GM21528 (cell line): ENCODE data around the gene MARF1.
"Not testable (repeated sequence)": the region's sequence is repeated elsewhere in the genome, so short reads cannot be mapped to it uniquely, and the experiment has no call there.

Source experiments
- ATAC-seq: cut with Tn5 transposase; IDR thresholded peaks from one replicate; pipeline ENCODE4 v1.9.1; 2021; ENCODE audit warnings: mild to moderate bottlenecking, moderate library complexity; ENCODE audit not compliant: unreplicated experiment, low FRiP score

MARF1 gene

DNA sequence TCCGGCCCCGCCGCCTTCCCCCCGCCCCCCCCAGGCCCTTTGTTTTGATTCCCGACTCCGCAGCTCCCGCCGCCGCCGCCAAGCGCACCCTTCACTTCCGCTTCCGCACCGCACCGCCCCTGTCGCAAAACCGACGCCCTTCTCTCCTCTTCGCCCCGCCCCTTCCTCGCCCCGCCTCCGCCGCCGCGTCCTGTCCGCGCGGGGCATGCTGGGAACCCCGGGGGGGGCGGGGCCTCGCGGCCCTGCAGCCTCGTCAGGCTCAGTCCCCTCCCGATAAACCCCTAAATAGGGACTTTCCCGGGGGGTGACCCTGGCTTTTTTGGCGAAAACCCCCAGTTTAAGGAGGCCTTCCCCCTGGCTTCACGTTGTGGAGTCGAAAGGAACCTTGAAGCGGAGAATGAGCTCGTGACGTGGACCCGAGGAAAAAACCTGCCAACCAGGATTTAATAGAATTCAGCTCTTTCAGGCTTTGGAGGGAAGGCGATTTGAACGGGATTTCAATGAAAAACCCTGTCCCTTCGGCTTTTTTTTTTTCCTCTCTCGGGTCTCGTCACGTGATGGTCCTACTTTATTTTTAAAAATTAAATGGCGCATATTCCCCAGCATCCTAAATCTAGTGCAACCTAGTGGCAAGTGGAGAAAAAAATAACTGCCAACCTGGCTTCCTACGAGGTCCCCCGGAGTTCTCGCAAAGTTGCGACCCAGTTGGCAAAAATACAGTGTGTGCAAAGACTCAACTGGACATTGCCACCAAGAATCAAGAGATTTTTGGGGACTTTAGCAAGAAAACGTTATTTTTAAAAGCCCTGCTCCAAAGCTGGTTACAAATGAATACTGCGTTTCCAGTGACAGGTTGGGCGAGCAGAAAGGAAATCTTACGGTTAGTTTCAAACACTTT is at the start of gene MARF1:
TSS of gene MARF1 (minus strand) at position 107 of the 898 bp plus-strand sequence. CDS start 3,921 bp downstream, outside the sequence.
- ATAC-seq = peak; percentile 51

DNA sequence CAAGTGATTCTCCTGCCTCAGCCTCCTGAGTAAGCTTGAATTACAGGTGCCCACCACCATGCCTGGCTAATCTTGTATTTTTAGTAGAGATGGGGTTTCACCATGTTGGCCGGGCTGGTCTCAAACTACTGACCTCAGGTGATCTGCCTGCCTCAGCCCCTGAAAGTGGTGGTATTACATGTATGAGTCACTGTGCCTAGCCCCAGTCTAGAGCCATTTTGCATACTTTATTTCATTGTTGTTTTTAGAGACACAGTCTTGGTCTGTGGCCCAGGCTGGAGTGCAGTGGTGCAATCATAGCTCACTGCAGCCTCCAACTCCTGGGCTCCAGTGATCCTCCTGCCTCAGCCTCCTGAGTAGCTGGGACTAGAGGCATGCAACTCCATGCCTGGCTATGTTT is 49.6 kb upstream of the MARF1 start:
- not testable (repeated sequence) for ATAC-seq

DNA sequence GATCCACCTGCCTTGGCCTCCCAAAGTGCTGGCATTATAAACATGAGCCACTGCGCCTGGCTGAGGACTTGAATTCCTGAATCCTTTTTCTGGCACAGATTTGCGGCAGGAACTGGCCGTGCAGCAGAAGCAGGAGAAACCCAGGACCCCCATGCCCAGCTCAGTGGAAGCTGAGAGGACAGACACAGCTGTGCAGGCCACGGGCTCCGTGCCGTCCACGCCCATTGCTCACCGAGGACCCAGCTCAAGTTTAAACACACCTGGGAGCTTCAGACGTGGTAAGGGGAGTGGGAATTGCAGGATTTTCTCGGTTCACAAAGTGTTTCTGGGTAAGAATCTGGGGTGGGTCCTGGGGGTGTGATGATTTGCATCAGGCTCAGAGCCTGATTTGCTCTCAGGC is 48.1 kb upstream of the MARF1 start:
- no peak for ATAC-seq

GRCh38 chr16:15690296-15690695 is 47.3 kb upstream of the MARF1 start:
- ATAC-seq = no peak

- no peak for ATAC-seq
Measured at GRCh38 chr16:15689290-15689689, 46.3 kb upstream of the MARF1 start.

DNA sequence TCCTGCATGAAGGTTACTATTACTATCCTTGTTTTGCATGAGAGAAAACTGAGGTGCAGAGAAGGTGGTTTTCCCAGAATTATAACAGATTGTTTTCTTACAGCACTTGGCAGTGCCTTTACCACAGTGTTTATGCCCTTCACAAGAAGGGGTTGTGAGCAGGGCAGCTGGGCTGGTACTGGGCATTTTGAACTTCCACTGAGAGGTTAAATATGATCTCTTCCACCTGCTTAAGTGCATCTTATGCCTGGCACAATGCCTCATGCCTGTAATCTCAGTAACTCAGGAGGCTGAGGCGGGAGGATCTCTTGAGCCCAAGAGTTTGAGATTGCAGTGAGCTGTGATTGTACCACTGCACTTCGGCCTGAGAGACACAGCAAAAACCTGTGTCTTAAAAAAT is 43.3 kb upstream of the MARF1 start:
- no peak for ATAC-seq

GRCh38 chr16:15682105-15682570 is 39.2 kb upstream of the MARF1 start:
- ATAC-seq = no peak

DNA sequence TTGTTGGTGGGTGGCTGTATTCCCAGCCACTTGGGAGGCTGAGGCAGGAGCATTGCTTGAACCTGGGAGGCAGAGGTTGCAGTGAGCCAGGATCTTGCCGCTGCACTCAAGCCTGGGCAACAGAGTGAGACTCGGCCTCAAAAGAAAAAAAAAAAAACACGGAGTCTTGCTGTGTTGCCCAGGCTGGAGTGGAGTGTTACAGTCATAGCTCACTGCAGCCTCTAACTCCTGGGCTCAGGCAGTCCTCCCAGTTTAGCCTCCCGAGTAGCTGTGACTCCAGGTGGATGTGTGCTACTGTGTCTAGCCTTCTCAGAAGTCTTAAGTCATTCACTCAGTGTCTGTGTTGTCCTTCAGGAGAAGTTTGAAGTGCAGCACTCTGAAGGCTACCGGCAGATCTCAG is 34.5 kb upstream of the MARF1 start:
- ATAC-seq = no peak

GRCh38 chr16:15676506-15676905 is 33.6 kb upstream of the MARF1 start:
- no peak for ATAC-seq

DNA sequence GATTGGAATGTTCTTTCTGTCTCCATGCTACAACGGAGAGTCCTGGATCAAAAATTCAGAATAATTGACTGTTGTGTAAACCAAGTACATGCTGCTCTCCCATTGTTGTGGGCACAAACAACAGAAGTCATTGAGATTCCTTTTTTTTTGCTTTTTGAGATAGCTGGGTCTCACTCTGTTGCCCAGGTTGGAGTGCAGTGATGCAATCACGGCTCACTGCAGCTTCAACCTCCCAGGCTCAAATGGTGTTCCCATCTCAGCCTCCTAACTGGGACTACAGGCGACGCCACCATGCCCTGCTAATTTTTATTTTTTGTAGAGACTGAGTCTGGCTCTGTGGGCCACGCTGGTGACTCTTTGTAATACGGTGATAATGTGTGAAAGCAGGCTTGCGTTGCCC is 31.6 kb upstream of the MARF1 start:
- ATAC-seq = no peak

DNA sequence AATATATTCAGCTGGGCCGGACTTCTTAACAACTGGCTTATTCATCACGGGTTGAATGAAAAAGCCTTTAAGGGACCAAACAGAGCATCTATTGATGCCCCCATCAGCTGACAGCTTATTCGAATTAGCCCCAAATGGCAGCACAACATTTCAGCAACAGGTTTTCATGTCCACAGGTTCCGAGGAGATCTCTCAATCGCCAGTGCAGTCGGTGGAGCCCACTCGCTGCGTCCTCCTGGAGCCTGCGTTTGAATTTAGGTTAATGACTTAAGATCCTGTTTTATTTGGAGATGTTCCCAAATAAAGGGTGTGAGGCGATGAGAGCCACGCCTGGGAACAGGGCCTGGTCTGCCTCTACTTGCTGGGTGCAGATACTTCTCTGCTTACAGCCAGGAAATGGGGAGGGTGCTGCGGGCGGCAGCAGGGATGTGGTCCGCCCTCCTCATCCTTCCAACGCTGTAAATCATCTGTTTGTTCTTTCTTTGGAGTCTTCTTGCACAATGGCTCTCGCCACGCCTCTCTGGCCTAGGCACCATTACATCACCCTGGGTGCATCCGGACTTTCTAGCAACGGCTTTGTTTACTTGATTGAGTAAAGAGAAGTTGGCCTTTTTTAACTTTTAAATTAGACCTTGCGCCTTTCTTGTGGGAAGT is 29.7 kb upstream of the MARF1 start:
- no peak for ATAC-seq

- ATAC-seq = not testable (repeated sequence)
Measured at GRCh38 chr16:15672127-15672513, 29.2 kb upstream of the MARF1 start.

DNA sequence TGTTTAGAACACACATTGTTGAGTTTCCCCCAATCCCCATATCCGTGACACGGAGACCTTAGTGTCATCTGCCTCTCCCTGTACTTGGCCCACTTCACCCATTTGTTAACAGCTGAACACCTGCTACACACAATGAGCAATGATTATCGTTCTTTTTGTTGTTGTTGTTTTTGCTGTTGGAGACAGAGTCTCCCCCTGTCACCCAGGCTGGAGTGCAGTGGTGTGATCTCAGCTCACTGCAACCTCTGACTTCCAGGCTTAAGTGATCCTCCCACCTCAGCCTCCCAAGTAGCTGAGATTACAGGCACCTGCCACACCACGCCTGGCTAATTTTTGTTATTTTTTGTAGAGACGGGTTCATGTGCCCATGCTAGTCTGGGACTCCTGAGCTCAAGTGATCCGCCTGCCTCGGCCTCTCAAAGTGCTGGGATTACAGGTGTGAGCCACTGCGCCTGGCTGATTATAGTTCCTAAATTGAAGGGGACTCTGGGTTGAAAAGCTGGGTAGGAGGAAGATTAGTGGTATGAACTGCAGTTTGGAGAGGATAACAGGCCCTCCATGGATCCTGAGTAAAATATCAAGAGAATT is 28.7 kb upstream of the MARF1 start:
- ATAC-seq = no peak

DNA sequence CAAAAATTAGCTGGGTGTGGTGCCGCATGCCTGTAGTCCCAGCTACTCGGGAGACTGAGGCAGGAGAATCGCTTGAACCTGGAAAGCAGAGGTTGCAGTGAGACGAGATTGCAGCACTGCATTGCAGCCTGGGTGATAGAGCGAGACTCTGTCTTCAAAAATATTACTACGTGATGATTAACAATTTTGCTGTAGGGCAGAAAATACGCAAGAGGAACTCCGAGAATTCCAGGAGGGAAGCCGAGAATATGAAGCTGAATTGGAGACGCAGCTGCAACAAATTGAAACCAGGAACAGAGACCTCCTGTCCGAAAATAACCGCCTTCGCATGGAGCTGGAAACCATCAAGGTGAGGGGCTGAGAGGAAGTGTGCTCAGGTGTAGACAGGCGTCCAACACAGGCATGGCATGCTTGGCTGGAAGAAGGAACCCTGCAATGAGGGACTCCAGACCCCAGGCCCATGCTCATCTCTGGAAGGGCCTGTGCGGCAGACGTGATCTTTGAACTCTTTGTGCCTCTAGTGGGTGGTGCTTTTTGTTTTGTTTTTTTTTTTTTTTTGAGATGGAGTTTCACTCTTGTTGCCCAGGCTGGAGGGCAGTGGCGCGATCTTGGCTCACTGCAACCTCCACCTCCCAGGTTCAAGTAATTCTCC is 24.3 kb upstream of the MARF1 start:
- ATAC-seq = no peak

DNA sequence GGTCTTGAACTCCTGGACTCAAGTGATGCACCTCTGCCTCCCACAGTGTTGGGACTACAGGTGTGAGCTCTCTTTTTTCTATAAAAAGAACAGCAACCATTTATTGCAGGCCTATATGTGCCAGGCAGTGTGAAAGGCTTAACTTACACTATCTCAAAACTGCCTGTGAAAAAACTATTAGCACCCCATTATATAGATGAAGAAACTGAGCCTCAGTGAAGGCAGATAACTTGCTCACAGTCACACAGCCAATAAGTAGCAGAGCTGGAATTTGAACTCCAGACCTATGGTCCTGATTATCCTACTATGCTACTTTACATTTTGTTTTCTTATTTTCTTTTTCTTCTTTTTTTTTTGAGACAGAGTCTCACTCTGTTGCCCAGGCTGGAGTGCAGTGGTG is 22.2 kb upstream of the MARF1 start:
- ATAC-seq = no peak

DNA sequence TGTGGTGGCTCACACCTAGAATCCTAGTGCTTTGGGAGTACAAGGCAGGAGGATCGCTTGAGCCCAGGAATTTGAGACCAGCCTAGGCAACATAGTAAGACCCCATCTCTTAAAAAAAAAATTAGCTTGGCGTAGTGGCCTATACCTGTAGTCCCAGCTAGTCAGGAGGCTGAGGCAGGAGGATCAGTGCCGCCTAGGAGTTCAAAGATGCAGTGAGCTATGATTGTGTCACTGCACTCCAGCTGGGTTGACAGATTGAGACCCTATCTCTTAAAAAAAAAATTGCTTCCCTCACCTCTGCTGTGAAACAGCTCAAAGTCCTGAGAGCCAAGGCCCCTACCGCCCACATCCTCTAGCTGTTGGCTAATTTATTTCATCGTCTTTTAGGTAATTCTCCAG is 17.2 kb upstream of the MARF1 start:
- no peak for ATAC-seq

- no peak for ATAC-seq
Measured at GRCh38 chr16:15658556-15658955, 15.6 kb upstream of the MARF1 start.

DNA sequence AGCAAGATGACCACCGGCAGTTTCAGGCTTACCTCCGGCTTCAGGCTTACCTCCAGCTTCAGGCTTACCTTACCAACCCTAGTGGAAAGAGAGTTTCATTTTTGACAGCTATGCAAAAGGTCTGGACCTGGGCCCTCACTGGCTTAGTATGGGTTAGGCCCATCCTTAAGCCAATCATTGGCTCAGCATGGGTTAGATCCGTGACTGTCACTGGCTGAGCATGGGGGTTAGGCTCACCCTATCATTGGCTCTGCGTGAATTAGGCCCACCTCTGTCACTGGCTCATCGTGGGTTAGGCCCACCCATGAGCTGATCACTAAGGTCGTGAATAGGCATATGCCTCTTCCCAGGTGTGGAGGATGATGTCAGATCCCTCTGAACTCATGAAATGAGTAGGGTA is 15.2 kb upstream of the MARF1 start:
- ATAC-seq = no peak

DNA sequence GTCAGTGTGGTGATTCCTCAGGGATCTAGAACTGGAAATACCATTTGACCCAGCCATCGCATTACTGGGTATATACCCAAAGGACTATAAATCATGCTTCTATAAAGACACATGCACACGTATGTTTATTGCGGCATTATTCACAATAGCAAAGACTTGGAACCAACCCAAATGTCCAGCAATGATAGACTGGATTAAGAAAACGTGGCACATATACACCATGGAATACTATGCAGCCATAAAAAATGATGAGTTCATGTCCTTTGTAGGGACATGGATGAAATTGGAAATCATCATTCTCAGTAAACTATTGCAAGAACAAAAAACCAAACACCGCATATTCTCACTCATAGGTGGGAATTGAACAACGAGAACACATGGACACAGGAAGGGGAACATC is 12.6 kb upstream of the MARF1 start:
- not testable (repeated sequence) for ATAC-seq

- no peak for ATAC-seq
Measured at GRCh38 chr16:15654591-15654990, 11.6 kb upstream of the MARF1 start.

DNA sequence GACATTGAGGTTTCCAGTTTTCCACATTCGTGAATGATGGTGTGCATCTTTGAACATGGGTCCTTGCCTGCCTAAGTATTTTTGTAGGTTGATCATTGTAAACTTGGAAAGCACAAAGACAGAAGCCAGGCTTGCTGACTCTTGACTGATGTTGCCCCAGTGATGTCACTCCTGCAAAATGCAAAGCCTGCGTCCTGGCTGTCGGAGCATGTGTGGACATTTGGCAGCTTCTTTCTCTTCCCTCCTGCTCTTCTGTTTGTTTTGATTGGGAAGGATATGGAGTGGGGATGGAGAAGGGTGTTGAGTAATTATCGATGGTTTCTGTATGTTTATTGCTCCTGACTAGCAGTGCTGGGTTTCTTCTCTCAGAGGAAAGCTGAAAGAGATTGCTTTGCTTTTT is 10.3 kb upstream of the MARF1 start:
- ATAC-seq = no peak
